Transverse colon (tissue), 4 donors: ENCODE results near the gene WDR26. TPM values are rescaled to one million over a fixed set of nuclear protein-coding genes. Genes with fewer than 3 reads are reported as not detected.
A peak's percentile ranks its signal among the peaks of the same experiment; 100 is the strongest.

Source experiments
- DNase-seq: peaks from one replicate; pipeline ENCODE4 v3.0.0-alpha.2; 2019
- H3K27ac ChIP-seq, 4 donors: fragments of 200-600 bp; sonication (generic); 2 replicates each; pipeline ENCODE4 v1.5.1; 2016 to 2018; ENCODE audit warnings: inconsistent platforms in 4 of 4
- H3K27me3 ChIP-seq: fragments of 200-600 bp; sonication (generic); 2 replicates; pipeline ENCODE4 v1.5.1; 2017; ENCODE audit warnings: inconsistent platforms
- H3K36me3 ChIP-seq, 4 donors: fragments of 200-600 bp; sonication (generic); 2 replicates each; pipeline ENCODE4 v1.5.1; 2017 to 2019; ENCODE audit warnings: inconsistent platforms in 4 of 4
- H3K4me1 ChIP-seq, 4 donors: fragments of 200-600 bp; sonication (generic); 2 replicates each; pipeline ENCODE4 v1.5.1; 2017 to 2020; ENCODE audit warnings: inconsistent platforms in 4 of 4
- H3K4me3 ChIP-seq, 4 donors: fragments of 200-600 bp; sonication (generic); 1 replicate in 1 of 4; 2 replicates in 3 of 4; pipeline versions ENCODE4 v1.5.1 to v1.6.1; 2017 to 2019; ENCODE audit warnings: inconsistent platforms in 4 of 4
- H3K9me3 ChIP-seq, 2 donors: fragments of 200-600 bp; sonication (generic); 2 replicates each; pipeline ENCODE4 v1.5.1; 2017 to 2019; ENCODE audit warnings: inconsistent platforms in 2 of 2
- EP300 ChIP-seq: sonication (generic); formaldehyde crosslinking; IDR thresholded peaks from one replicate; pipeline ENCODE4 v1.6.1; 2017; ENCODE audit warnings: antibody characterized with exemption, low read depth
- POLR2A ChIP-seq: fragments of 450-650 bp; IDR thresholded peaks from one replicate; pipeline ENCODE4 v1.6.1; 2016; ENCODE audit warnings: antibody characterized with exemption, mild to moderate bottlenecking, moderate library complexity
- POLR2AphosphoS5 ChIP-seq, 3 donors: sonication (generic); formaldehyde crosslinking; IDR thresholded peaks; one replicate each; pipeline ENCODE4 v1.6.1; 2016; ENCODE audit warnings: antibody characterized with exemption in 3 of 3
- WGBS, 2 donors: methylation state at CpG; one replicate each; pipeline ENCODE4 v1.1.5; 2018; ENCODE audit warnings: low coverage in 1 of 2; 5-methylcytosine and 5-hydroxymethylcytosine counted together
- in situ Hi-C, 4 donors: fragments of 200-750 bp; cut with MboI; loops; one replicate each; pipeline versions ENCODE4 v1.15.0 to v1.15.1; 2017; ENCODE audit warnings: low sequenced_read_pairs in 3 of 4, low pct_ligation_motif_present in 1 of 4, low pct_unique_long_range_greater_than_20kb in 1 of 4
- intact Hi-C: fragments of 100-400 bp; cut with DNase I; formaldehyde crosslinking; loops from one replicate; pipeline ENCODE4 v1.15.1; 2023; ENCODE audit warnings: low total_unique reads
- total RNA-seq, 4 donors: library from RNA; depleted of rRNA; stranded (reverse); fragments of >200 nt; gene quantifications; one replicate each; pipeline ENCODE4 v1.1.0, GENCODE V29; 2016
- TF ChIP-seq, protein P1 (sequence below), 5 experiments: fragments of 200-600 bp in 3 of 5; fragments of 450-650 bp in 2 of 5; sonication (generic) in 3 of 5; IDR thresholded peaks; 1 replicate in 2 of 5; 2 replicates in 3 of 5; pipeline ENCODE4 v1.5.1; 2016 to 2017; ENCODE audit warnings: antibody characterized with exemption in 5 of 5, inconsistent platforms in 3 of 5, mild to moderate bottlenecking in 2 of 5, moderate library complexity in 1 of 5

Gene WDR26
- total RNA-seq, 4 donors from 2014 or later = 77.4 to 127 (median 109) TPM

- no peak for TF ChIP-seq EP300
- TF ChIP-seq POLR2A = peak; percentile 3
- peak in 1 of 3 donors; percentile 37 for TF ChIP-seq POLR2AphosphoS5 (IDR thresholded peaks at IDR 0.05)
- TF ChIP-seq, protein P1, sequence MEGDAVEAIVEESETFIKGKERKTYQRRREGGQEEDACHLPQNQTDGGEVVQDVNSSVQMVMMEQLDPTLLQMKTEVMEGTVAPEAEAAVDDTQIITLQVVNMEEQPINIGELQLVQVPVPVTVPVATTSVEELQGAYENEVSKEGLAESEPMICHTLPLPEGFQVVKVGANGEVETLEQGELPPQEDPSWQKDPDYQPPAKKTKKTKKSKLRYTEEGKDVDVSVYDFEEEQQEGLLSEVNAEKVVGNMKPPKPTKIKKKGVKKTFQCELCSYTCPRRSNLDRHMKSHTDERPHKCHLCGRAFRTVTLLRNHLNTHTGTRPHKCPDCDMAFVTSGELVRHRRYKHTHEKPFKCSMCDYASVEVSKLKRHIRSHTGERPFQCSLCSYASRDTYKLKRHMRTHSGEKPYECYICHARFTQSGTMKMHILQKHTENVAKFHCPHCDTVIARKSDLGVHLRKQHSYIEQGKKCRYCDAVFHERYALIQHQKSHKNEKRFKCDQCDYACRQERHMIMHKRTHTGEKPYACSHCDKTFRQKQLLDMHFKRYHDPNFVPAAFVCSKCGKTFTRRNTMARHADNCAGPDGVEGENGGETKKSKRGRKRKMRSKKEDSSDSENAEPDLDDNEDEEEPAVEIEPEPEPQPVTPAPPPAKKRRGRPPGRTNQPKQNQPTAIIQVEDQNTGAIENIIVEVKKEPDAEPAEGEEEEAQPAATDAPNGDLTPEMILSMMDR (IDR thresholded peaks at IDR 0.05) = no peak
- intact Hi-C loops = no loop called here
Observed at GRCh38 chr1:224433701-224434672, 610 bp downstream of the WDR26 start.

DNA sequence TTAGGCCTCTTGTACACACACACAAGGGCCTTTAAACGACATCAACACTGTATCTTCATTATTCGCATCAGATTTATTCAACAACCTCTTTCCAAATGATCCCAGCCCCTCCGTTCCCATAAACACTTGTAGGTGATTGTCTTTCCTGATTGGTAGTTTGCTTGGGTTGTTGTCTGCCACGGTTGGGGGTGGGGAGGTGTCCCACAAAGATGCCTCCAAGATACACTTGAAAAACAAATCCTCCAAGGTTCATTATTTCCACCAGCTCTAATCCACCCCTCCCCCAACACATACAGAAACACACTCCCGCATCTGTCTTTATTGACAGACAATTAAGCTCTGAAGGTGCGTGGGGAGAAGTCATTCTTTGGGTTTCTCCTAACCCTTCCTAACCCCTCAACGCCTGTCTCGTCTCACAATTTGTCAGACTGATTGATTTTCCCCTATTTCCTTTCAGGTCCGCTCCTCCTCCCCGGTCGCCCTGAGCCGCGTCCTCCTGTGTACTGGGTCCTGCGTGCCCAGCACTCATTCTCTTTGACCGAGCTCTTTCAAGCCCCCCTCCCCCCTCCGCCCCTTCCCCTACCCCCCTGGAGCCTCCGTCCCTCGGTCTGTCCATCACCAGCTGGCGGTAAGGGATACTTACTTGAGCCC is 1.4 kb downstream of the WDR26 start:
- peak overlapping the region; percentile 77 to 94 (median 88) for H3K4me3 ChIP-seq
- TF ChIP-seq POLR2AphosphoS5 (IDR thresholded peaks at IDR 0.05) (peak in 1 of 3 donors; percentile 12), POLR2A (no peak)
- TF ChIP-seq, protein P1 (IDR thresholded peaks at IDR 0.05) = no peak
- peak; percentile 20 for DNase-seq
- H3K27ac ChIP-seq = peak overlapping the region; percentile 92 to 98 (median 97)
- no peaks in the 10 kb centered on the region for H3K27me3 ChIP-seq
- 0 to 1% methylated on average over 16 to 19 of the region's 19 CpGs for WGBS, 2 donors
- H3K4me1 ChIP-seq = peaks cover 22 to 60% (median 43%) of the 10 kb centered on the region in 4 donors
- no peaks in the 10 kb centered on the region for H3K9me3 ChIP-seq
- H3K36me3 ChIP-seq = peaks cover 0 to 16% (median 0%) of the 10 kb centered on the region in 4 donors
- intact Hi-C loops (no loop called here), in situ Hi-C loops (no loop called here)

More at GRCh38 chr1:224433701-224434672, 610 bp downstream of the WDR26 start:
- Histone ChIP-seq H3K36me3 (peaks cover 0 to 15% (median 0%) of the 10 kb centered on the region in 4 donors), H3K27ac (peak overlapping the region; percentile 92 to 98 (median 97)), H3K4me3 (peak overlapping the region; percentile 77 to 94 (median 88)), H3K9me3 (no peaks in the 10 kb centered on the region), H3K27me3 (no peaks in the 10 kb centered on the region), H3K4me1 (peaks cover 22 to 55% (median 43%) of the 10 kb centered on the region in 4 donors)
- peak; percentile 42 for DNase-seq
- in situ Hi-C loops = no loop called here
- WGBS, 2 donors = 1% methylated on average over 39 of the region's 88 CpGs; no CpG with 5 or more reads in 1 of the 2 donors

GRCh38 chr1:224432672-224433040 is 1.9 kb downstream of the WDR26 start:
- 0 to 4% methylated on average over 5 to 6 of the region's 6 CpGs for whole genome bisulfite sequencing, 2 donors
- Histone ChIP-seq H3K4me1 (peaks cover 22 to 65% (median 43%) of the 10 kb centered on the region in 4 donors), H3K9me3 (no peaks in the 10 kb centered on the region), H3K4me3 (peak overlapping the region; percentile 77 to 94 (median 88)), H3K36me3 (peaks cover 0 to 16% (median 0%) of the 10 kb centered on the region in 4 donors), H3K27ac (peak overlapping the region; percentile 92 to 98 (median 97)), H3K27me3 (no peaks in the 10 kb centered on the region)
- DNase-seq = no peak
- in situ Hi-C loops (no loop called here), intact Hi-C loops (no loop called here)
- TF ChIP-seq POLR2AphosphoS5 (IDR thresholded peaks at IDR 0.05) = peak in 1 of 3 donors; percentile 24
- no peak for TF ChIP-seq POLR2A

- intact Hi-C loops = no loop called here
- TF ChIP-seq POLR2AphosphoS5 (IDR thresholded peaks at IDR 0.05) (no peak), POLR2A (no peak), EP300 (no peak)
- TF ChIP-seq, protein P1 (IDR thresholded peaks at IDR 0.05) = no peak
- Histone ChIP-seq H3K4me1 (peaks cover 25 to 70% (median 43%) of the 10 kb centered on the region in 4 donors), H3K27me3 (no peaks in the 10 kb centered on the region), H3K27ac (peak overlapping the region; percentile 92 to 98 (median 97)), H3K36me3 (peaks cover 0 to 16% (median 0%) of the 10 kb centered on the region in 4 donors), H3K9me3 (no peaks in the 10 kb centered on the region), H3K4me3 (peak overlapping the region in 3 of 4 donors; percentile 77 to 94 (median 91))
- no peak for DNase-seq
- in situ Hi-C loops = no loop called here
- 17 to 24% methylated on average over 2 of the region's 2 CpGs for WGBS, 2 donors
Observed at GRCh38 chr1:224432146-224432545, 2.5 kb downstream of the WDR26 start.
